ENCODE results near the gene GYPA. TPM values are rescaled to one million over a fixed set of nuclear protein-coding genes. Genes with fewer than 3 reads are reported as not detected.

The GYPA gene
- total RNA-seq, 2 experiments from 2014 or later = not detected

GRCh38 chr4:144171697-144172096, 31.2 kb upstream of the GYPA start:
- Mint-ChIP-seq H3K36me3 (ENCODE audit: low read depth) (no peaks in the 10 kb centered on the region), H3K27ac (no peak overlapping the region), H3K9me3 (no peaks in the 10 kb centered on the region), H3K4me3 (no peak overlapping the region), H3K4me1 (ENCODE audit: low read depth) (no peaks in the 10 kb centered on the region), H3K27me3 (peaks cover 11% of the 10 kb centered on the region)
- ChIA-PET CTCF (no interaction called here), POLR2A (no interaction called here)
- Histone ChIP-seq H3K27ac (ENCODE audit: low read depth in 1 of 2, low read length in 2 of 2) (no peak overlapping the region), H3K27me3 (ENCODE audit: control insufficient read depth in 1 of 2, insufficient read depth in 2 of 2, low read length in 2 of 2) (peaks cover 0 to 3% of the 10 kb centered on the region in 2 experiments), H3K4me1 (ENCODE audit: insufficient read depth, low read length) (no peaks in the 10 kb centered on the region), H3K9me3 (ENCODE audit: control insufficient read depth in 1 of 2, insufficient read depth in 1 of 2, low read length in 2 of 2) (no peaks in the 10 kb centered on the region), H3K4me3 (ENCODE audit: low read length) (no peak overlapping the region), H3K36me3 (ENCODE audit: insufficient read depth, low read length) (no peaks in the 10 kb centered on the region)
- TF ChIP-seq CTCF (IDR thresholded peaks at IDR 0.05) = no peak
- ATAC-seq (ENCODE audit: poor library complexity) (no peak), DNase-seq (no peak)
- intact Hi-C loops (cut with DNase I, micrococcal nuclease) = loop anchor here in 1 of 2 experiments (5.0 kb wide), 1 partner anchor 1441 kb away; no protein-coding TSS in a partner anchor

- H3K36me3 ChIP-seq (ENCODE audit: insufficient read depth, low read length) = no peaks in the 10 kb centered on the region
- DNase-seq (no peak), ATAC-seq (ENCODE audit: poor library complexity) (no peak)
- Mint-ChIP-seq H3K27ac (no peak overlapping the region), H3K4me3 (no peak overlapping the region), H3K27me3 (peaks cover 11% of the 10 kb centered on the region), H3K4me1 (ENCODE audit: low read depth) (no peaks in the 10 kb centered on the region), H3K9me3 (no peaks in the 10 kb centered on the region), H3K36me3 (ENCODE audit: low read depth) (no peaks in the 10 kb centered on the region)
- intact Hi-C loops (cut with DNase I, micrococcal nuclease) = no loop called here
- CTCF ChIA-PET = no interaction called here
- POLR2A ChIA-PET = no interaction called here
- H3K27me3 ChIP-seq (ENCODE audit: control insufficient read depth in 1 of 2, insufficient read depth in 2 of 2, low read length in 2 of 2) = peaks cover 0 to 3% of the 10 kb centered on the region in 2 experiments
- H3K9me3 ChIP-seq (ENCODE audit: control insufficient read depth in 1 of 2, insufficient read depth in 1 of 2, low read length in 2 of 2) = no peaks in the 10 kb centered on the region
- H3K4me3 ChIP-seq (ENCODE audit: low read length) = no peak overlapping the region
- H3K27ac ChIP-seq (ENCODE audit: low read depth in 1 of 2, low read length in 2 of 2) = no peak overlapping the region
- no peak for TF ChIP-seq CTCF (IDR thresholded peaks at IDR 0.05)
- no peaks in the 10 kb centered on the region for H3K4me1 ChIP-seq (ENCODE audit: insufficient read depth, low read length)
These were observed 28.7 kb upstream of the GYPA start for GRCh38 chr4:144169211-144169610.

- ChIA-PET POLR2A (no interaction called here), CTCF (no interaction called here)
- DNase-seq (no peak), ATAC-seq (ENCODE audit: poor library complexity) (no peak)
- Histone ChIP-seq H3K4me1 (ENCODE audit: insufficient read depth, low read length) (no peaks in the 10 kb centered on the region), H3K36me3 (ENCODE audit: insufficient read depth, low read length) (no peaks in the 10 kb centered on the region), H3K4me3 (ENCODE audit: low read length) (no peak overlapping the region), H3K9me3 (ENCODE audit: control insufficient read depth in 1 of 2, insufficient read depth in 1 of 2, low read length in 2 of 2) (peaks cover 0 to 5% of the 10 kb centered on the region in 2 experiments), H3K27me3 (ENCODE audit: control insufficient read depth in 1 of 2, insufficient read depth in 2 of 2, low read length in 2 of 2) (no peaks in the 10 kb centered on the region), H3K27ac (ENCODE audit: low read depth in 1 of 2, low read length in 2 of 2) (no peak overlapping the region)
- H3K4me3 Mint-ChIP-seq = no peak overlapping the region
- no peaks in the 10 kb centered on the region for H3K36me3 Mint-ChIP-seq (ENCODE audit: low read depth)
- intact Hi-C loops (cut with DNase I, micrococcal nuclease) = no loop called here
- H3K9me3 Mint-ChIP-seq = peaks cover 6% of the 10 kb centered on the region
- no peak for TF ChIP-seq CTCF (IDR thresholded peaks at IDR 0.05)
- no peaks in the 10 kb centered on the region for H3K27me3 Mint-ChIP-seq
- H3K27ac Mint-ChIP-seq = no peak overlapping the region
- H3K4me1 Mint-ChIP-seq (ENCODE audit: low read depth) = no peaks in the 10 kb centered on the region
These were observed 13.5 kb upstream of the GYPA start for GRCh38 chr4:144154044-144154443.
